ENCODE measurements around the gene FBXO4. TPM values are rescaled to one million over a fixed set of nuclear protein-coding genes. Genes with fewer than 3 reads are reported as not detected.

FBXO4 gene
- total RNA-seq, 2 donors from 2014 or later = 14.4 to 25.7 TPM

- Histone ChIP-seq H3K4me3 (peak overlapping the region; percentile 80 to 82), H3K9me3 (no peaks in the 10 kb centered on the region), H3K36me3 (no peaks in the 10 kb centered on the region), H3K4me1 (replicated peaks) (no peaks in the 10 kb centered on the region), H3K27ac (peak overlapping the region; percentile 94 to 97), H3K27me3 (replicated peaks; ENCODE audit: insufficient read depth) (no peaks in the 10 kb centered on the region)
- TF ChIP-seq POLR2A (IDR thresholded peaks at IDR 0.05) (no peak), POLR2AphosphoS5 (IDR thresholded peaks at IDR 0.05) (no peak)
- TF ChIP-seq, protein P1, sequence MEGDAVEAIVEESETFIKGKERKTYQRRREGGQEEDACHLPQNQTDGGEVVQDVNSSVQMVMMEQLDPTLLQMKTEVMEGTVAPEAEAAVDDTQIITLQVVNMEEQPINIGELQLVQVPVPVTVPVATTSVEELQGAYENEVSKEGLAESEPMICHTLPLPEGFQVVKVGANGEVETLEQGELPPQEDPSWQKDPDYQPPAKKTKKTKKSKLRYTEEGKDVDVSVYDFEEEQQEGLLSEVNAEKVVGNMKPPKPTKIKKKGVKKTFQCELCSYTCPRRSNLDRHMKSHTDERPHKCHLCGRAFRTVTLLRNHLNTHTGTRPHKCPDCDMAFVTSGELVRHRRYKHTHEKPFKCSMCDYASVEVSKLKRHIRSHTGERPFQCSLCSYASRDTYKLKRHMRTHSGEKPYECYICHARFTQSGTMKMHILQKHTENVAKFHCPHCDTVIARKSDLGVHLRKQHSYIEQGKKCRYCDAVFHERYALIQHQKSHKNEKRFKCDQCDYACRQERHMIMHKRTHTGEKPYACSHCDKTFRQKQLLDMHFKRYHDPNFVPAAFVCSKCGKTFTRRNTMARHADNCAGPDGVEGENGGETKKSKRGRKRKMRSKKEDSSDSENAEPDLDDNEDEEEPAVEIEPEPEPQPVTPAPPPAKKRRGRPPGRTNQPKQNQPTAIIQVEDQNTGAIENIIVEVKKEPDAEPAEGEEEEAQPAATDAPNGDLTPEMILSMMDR (IDR thresholded peaks at IDR 0.05) = no peak
- 81% methylated on average over 4 of the region's 4 CpGs for WGBS
- intact Hi-C loops (cut with DNase I) = loop anchor here (2.0 kb wide), 1 partner anchor 68 kb away; no protein-coding TSS in a partner anchor
- no peak for DNase-seq (ENCODE audit: low spot score)
Observed at GRCh38 chr5:41924526-41924871, 582 bp upstream of the FBXO4 start.

DNA sequence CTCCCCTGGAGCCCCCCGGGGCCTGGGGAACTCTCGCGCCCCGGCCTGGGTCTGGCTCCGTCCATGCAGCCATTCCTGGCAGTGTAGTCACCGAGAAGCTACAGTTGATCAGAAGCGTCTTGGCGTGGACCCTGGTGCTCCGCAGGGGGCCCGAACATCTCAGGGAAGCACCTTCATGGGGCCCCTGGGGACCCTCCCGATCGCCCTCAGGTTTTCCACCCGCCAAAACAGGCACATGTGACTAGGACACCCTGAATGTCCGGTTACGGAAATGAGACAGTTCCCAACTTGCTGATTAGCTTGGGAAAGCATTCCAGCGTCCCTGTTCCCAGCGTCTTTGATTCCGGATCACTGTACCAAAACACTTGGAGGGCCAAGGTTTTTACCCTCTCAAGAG is 472 bp downstream of the FBXO4 start:
- peak; percentile 29 for DNase-seq (ENCODE audit: low spot score)

GRCh38 chr5:41927604-41928003 is 2.5 kb downstream of the FBXO4 start:
- TF ChIP-seq, protein P1 (IDR thresholded peaks at IDR 0.05) = no peak
- TF ChIP-seq POLR2AphosphoS5 (IDR thresholded peaks at IDR 0.05) (no peak), POLR2A (IDR thresholded peaks at IDR 0.05) (no peak)
- intact Hi-C loops (cut with DNase I) = no loop called here
- over 99% methylated on average over 4 of the region's 4 CpGs for WGBS

More for the DNA sequence above, 472 bp downstream of the FBXO4 start:
- WGBS = 3% methylated on average over 12 of the region's 18 CpGs
- Histone ChIP-seq H3K27ac (peak overlapping the region; percentile 94 to 97), H3K9me3 (no peaks in the 10 kb centered on the region), H3K27me3 (replicated peaks; ENCODE audit: insufficient read depth) (no peaks in the 10 kb centered on the region), H3K4me1 (replicated peaks) (no peaks in the 10 kb centered on the region), H3K4me3 (peak overlapping the region; percentile 80 to 82), H3K36me3 (no peaks in the 10 kb centered on the region)
- intact Hi-C loops (cut with DNase I) = loop anchor here (2.0 kb wide), 1 partner anchor 69 kb away; no protein-coding TSS in a partner anchor
- TF ChIP-seq, protein P1 (IDR thresholded peaks at IDR 0.05) = no peak
- TF ChIP-seq POLR2AphosphoS5 (IDR thresholded peaks at IDR 0.05) = no peak
- TF ChIP-seq POLR2A (IDR thresholded peaks at IDR 0.05) = no peak

DNA sequence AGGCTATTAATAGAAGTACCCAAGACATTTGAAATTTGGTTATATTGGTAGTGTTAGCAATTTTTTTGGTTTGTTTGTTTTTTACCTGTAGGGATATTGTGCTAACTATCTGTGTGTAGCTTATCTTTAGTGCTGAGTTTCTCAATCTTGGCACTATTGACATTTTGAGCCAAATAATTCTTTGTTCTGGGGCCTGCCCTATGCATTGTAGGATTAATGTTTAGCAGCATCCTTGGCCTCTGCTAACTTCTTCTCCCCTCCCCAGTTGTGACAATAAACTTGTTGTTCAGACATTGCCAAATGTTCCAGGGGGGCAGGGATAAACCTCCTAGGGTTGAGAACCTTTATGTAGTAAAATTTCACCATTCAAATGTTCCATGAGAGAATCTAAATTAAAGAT is 4.0 kb downstream of the FBXO4 start:
- H3K4me3 ChIP-seq = no peak overlapping the region
- H3K27me3 ChIP-seq (replicated peaks; ENCODE audit: insufficient read depth) = no peaks in the 10 kb centered on the region
- no peak overlapping the region for H3K27ac ChIP-seq
- intact Hi-C loops (cut with DNase I) = no loop called here
- no peaks in the 10 kb centered on the region for H3K4me1 ChIP-seq (replicated peaks)
- DNase-seq (ENCODE audit: low spot score) = no peak
- no peaks in the 10 kb centered on the region for H3K36me3 ChIP-seq
- no peaks in the 10 kb centered on the region for H3K9me3 ChIP-seq
- TF ChIP-seq, protein P1 (IDR thresholded peaks at IDR 0.05) = no peak
- no peak for TF ChIP-seq POLR2AphosphoS5 (IDR thresholded peaks at IDR 0.05)
- TF ChIP-seq POLR2A (IDR thresholded peaks at IDR 0.05) = no peak

More at GRCh38 chr5:41927604-41928003, 2.5 kb downstream of the FBXO4 start:
- DNase-seq (ENCODE audit: low spot score) = no peak
- Histone ChIP-seq H3K4me3 (no peak overlapping the region), H3K27me3 (replicated peaks; ENCODE audit: insufficient read depth) (no peaks in the 10 kb centered on the region), H3K9me3 (no peaks in the 10 kb centered on the region), H3K27ac (no peak overlapping the region), H3K4me1 (replicated peaks) (no peaks in the 10 kb centered on the region), H3K36me3 (no peaks in the 10 kb centered on the region)

- TF ChIP-seq POLR2A (IDR thresholded peaks at IDR 0.05) (no peak), POLR2AphosphoS5 (IDR thresholded peaks at IDR 0.05) (no peak)
- TF ChIP-seq, protein P1 (IDR thresholded peaks at IDR 0.05) = no peak
- no peaks in the 10 kb centered on the region for H3K27me3 ChIP-seq (replicated peaks; ENCODE audit: insufficient read depth)
- no peak for DNase-seq (ENCODE audit: low spot score)
- H3K36me3 ChIP-seq = no peaks in the 10 kb centered on the region
- H3K4me1 ChIP-seq (replicated peaks) = no peaks in the 10 kb centered on the region
- H3K4me3 ChIP-seq = no peak overlapping the region
- intact Hi-C loops (cut with DNase I) = no loop called here
- no peak overlapping the region for H3K27ac ChIP-seq
- H3K9me3 ChIP-seq = no peaks in the 10 kb centered on the region
- WGBS = 94% methylated on average over 2 of the region's 2 CpGs
Observed at GRCh38 chr5:41932770-41933169, 7.7 kb downstream of the FBXO4 start.

All from prostate gland (tissue), 2 donors.